ENCODE measurements around the gene PLA2G4F.

Gene PLA2G4F

DNA sequence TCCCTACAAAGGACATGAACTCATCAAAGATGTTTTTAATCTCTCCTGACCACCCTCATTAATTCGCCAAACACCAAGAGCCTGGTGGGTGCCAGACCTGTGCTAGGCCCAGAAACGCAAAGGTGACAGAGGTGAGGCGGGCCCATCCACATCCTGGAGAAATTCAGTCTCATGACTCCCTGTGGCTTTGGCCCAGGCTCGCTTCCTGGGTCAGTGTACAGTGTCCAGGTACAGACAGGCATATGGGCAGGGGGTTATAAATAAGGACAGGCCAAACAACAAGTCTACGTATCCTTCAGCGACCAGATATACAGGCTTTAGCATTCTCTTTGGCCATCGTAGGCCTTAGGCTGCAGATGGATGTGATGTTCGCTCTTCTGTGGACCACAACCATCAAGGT, 945 bp upstream of the PLA2G4F start:
- Histone ChIP-seq H3K36me3 (replicated peaks in 1 of 2; ENCODE audit: control insufficient read depth in 2 of 2, insufficient read depth in 2 of 2, low read length in 2 of 2) (peaks cover 23 to 42% of the 10 kb centered on the region in 2 donors), H3K27ac (replicated peaks; ENCODE audit: low read length) (no peak overlapping the region), H3K4me3 (ENCODE audit: low read length in 2 of 2) (no peak overlapping the region), H3K79me1 (ENCODE audit: low read depth, low read length) (no peaks in the 10 kb centered on the region), H3K4me1 (ENCODE audit: control insufficient read depth in 2 of 2, insufficient read depth in 1 of 2, low read depth in 1 of 2, low read length in 2 of 2) (no peaks in the 10 kb centered on the region), H3K4ac (ENCODE audit: low read length) (no peak overlapping the region), H3K4me2 (ENCODE audit: insufficient read depth, low read length, poor library complexity, severe bottlenecking) (no peak overlapping the region), H2AFZ (ENCODE audit: low read length) (no peak overlapping the region), H3K23ac (ENCODE audit: low read depth, low read length, poor library complexity) (no peak overlapping the region), H2BK5ac (ENCODE audit: low read length) (no peak overlapping the region), H3K9ac (ENCODE audit: low read depth, low read length, poor library complexity) (no peak overlapping the region), H3K27me3 (ENCODE audit: control insufficient read depth in 3 of 3, insufficient read depth in 3 of 3, low read depth in 1 of 3, low read length in 3 of 3) (no peaks in the 10 kb centered on the region), H2BK15ac (ENCODE audit: low read length) (no peak overlapping the region), H4K8ac (ENCODE audit: low read depth, low read length) (no peak overlapping the region), H2BK12ac (ENCODE audit: low read length) (no peak overlapping the region), H3K14ac (ENCODE audit: low read length) (no peak overlapping the region), H2BK120ac (ENCODE audit: low read depth, low read length) (no peak overlapping the region), H4K91ac (ENCODE audit: low read depth, low read length, poor library complexity) (no peak overlapping the region), H2AK5ac (ENCODE audit: low read depth, low read length) (no peak overlapping the region), H3K9me3 (replicated peaks in 1 of 2; ENCODE audit: control insufficient read depth in 2 of 2, insufficient read depth in 1 of 2, low read depth in 1 of 2, low read length in 2 of 2) (no peaks in the 10 kb centered on the region), H3K18ac (ENCODE audit: low read length) (no peak overlapping the region)
- DNase-seq (ENCODE audit: low spot score), result no peak
- WGBS, 2 donors (ENCODE audit: extremely low coverage in 2 of 2, insufficient read length in 2 of 2, insufficient replicate concordance in 1 of 2), result no CpG with 5 or more reads among the region's 8 CpGs

DNA sequence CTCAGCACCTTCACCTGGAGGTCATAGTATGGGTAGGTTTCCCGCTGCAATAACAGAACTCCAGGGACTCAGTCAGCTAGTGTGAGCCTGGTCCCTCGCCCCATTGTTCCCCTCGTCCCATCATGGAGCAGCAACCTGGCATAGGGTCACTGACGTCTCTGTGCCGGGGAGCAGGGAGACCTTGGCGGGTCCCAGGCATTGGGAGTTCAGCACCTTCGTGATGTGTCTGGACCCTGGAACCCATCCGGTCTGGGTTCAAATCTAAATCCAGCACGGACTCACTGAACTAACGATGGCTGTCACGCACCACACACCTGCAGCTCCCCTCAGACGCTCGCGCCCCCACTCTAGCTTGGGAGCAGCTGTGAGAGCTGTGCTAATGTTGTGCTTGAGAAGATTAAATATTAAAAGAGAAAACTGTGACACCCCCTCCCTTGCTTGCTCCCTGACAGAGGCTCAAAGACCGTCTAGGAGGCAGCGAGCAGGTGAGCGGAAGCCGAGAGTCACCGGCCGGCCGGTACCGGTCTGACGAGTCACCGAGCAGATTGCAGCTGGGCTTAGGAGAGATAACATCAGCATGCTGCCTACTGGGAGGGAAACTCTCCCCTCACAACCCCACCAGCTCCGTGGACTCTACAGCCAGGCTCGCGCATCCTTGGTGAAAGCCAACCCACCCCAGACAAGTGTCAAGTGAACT, 742 bp downstream of the PLA2G4F start:
- no peaks in the 10 kb centered on the region for H3K4me1 ChIP-seq (ENCODE audit: control insufficient read depth in 2 of 2, insufficient read depth in 1 of 2, low read depth in 1 of 2, low read length in 2 of 2)

DNA sequence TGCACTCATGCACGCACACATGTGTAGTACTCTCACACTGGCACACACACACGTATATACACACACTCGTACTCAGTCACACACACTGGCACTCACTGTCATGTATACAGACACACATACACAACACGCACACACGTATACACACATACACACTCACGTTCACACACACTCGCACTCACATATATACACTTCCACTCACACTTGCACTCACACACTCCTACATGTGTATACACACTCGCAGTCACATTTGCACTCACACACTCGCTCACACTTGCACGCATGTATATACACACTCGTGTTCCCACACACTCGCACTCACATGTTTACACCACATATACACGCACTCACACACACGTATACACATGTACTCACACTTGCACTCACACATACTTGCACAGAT, 1.5 kb downstream of the PLA2G4F start:
- Histone ChIP-seq H3K9me3 (replicated peaks in 1 of 2; ENCODE audit: control insufficient read depth in 2 of 2, insufficient read depth in 1 of 2, low read depth in 1 of 2, low read length in 2 of 2) (no peaks in the 10 kb centered on the region), H2AK5ac (ENCODE audit: low read depth, low read length) (no peak overlapping the region), H2BK12ac (ENCODE audit: low read length) (peak overlapping the region; percentile 17), H3K14ac (ENCODE audit: low read length) (no peak overlapping the region), H2BK5ac (ENCODE audit: low read length) (no peak overlapping the region), H3K18ac (ENCODE audit: low read length) (no peak overlapping the region), H3K4me2 (ENCODE audit: insufficient read depth, low read length, poor library complexity, severe bottlenecking) (no peak overlapping the region), H3K4me3 (ENCODE audit: low read length in 2 of 2) (peak overlapping the region in 1 of 2 donors; percentile 31), H3K27me3 (ENCODE audit: control insufficient read depth in 3 of 3, insufficient read depth in 3 of 3, low read depth in 1 of 3, low read length in 3 of 3) (no peaks in the 10 kb centered on the region), H4K8ac (ENCODE audit: low read depth, low read length) (no peak overlapping the region), H3K9ac (ENCODE audit: low read depth, low read length, poor library complexity) (no peak overlapping the region), H3K4me1 (ENCODE audit: control insufficient read depth in 2 of 2, insufficient read depth in 1 of 2, low read depth in 1 of 2, low read length in 2 of 2) (no peaks in the 10 kb centered on the region), H4K91ac (ENCODE audit: low read depth, low read length, poor library complexity) (no peak overlapping the region), H2BK120ac (ENCODE audit: low read depth, low read length) (no peak overlapping the region), H3K4ac (ENCODE audit: low read length) (no peak overlapping the region), H3K79me1 (ENCODE audit: low read depth, low read length) (no peaks in the 10 kb centered on the region), H2BK15ac (ENCODE audit: low read length) (no peak overlapping the region), H2AFZ (ENCODE audit: low read length) (no peak overlapping the region), H3K27ac (replicated peaks; ENCODE audit: low read length) (no peak overlapping the region), H3K23ac (ENCODE audit: low read depth, low read length, poor library complexity) (peak overlapping the region; percentile 13), H3K36me3 (replicated peaks in 1 of 2; ENCODE audit: control insufficient read depth in 2 of 2, insufficient read depth in 2 of 2, low read length in 2 of 2) (peaks cover 9 to 18% of the 10 kb centered on the region in 2 donors)
- WGBS, 2 donors (ENCODE audit: extremely low coverage in 2 of 2, insufficient read length in 2 of 2, insufficient replicate concordance in 1 of 2), result 100% methylated on average over 4 of the region's 14 CpGs
- no peak for DNase-seq (ENCODE audit: low spot score)

More for the DNA sequence above, 742 bp downstream of the PLA2G4F start:
- no CpG with 5 or more reads among the region's 27 CpGs for WGBS, 2 donors (ENCODE audit: extremely low coverage in 2 of 2, insufficient read length in 2 of 2, insufficient replicate concordance in 1 of 2)
- Histone ChIP-seq H3K18ac (ENCODE audit: low read length) (no peak overlapping the region), H3K4me3 (ENCODE audit: low read length in 2 of 2) (no peak overlapping the region), H3K36me3 (replicated peaks in 1 of 2; ENCODE audit: control insufficient read depth in 2 of 2, insufficient read depth in 2 of 2, low read length in 2 of 2) (peaks cover 12 to 25% of the 10 kb centered on the region in 2 donors), H3K9ac (ENCODE audit: low read depth, low read length, poor library complexity) (no peak overlapping the region), H4K91ac (ENCODE audit: low read depth, low read length, poor library complexity) (no peak overlapping the region), H3K27me3 (ENCODE audit: control insufficient read depth in 3 of 3, insufficient read depth in 3 of 3, low read depth in 1 of 3, low read length in 3 of 3) (no peaks in the 10 kb centered on the region), H2BK120ac (ENCODE audit: low read depth, low read length) (no peak overlapping the region), H3K9me3 (replicated peaks in 1 of 2; ENCODE audit: control insufficient read depth in 2 of 2, insufficient read depth in 1 of 2, low read depth in 1 of 2, low read length in 2 of 2) (no peaks in the 10 kb centered on the region), H3K27ac (replicated peaks; ENCODE audit: low read length) (no peak overlapping the region), H2AK5ac (ENCODE audit: low read depth, low read length) (no peak overlapping the region), H3K4me2 (ENCODE audit: insufficient read depth, low read length, poor library complexity, severe bottlenecking) (no peak overlapping the region), H3K4ac (ENCODE audit: low read length) (no peak overlapping the region), H2BK15ac (ENCODE audit: low read length) (no peak overlapping the region), H3K14ac (ENCODE audit: low read length) (no peak overlapping the region), H2BK12ac (ENCODE audit: low read length) (no peak overlapping the region), H2BK5ac (ENCODE audit: low read length) (no peak overlapping the region), H2AFZ (ENCODE audit: low read length) (no peak overlapping the region), H4K8ac (ENCODE audit: low read depth, low read length) (no peak overlapping the region), H3K23ac (ENCODE audit: low read depth, low read length, poor library complexity) (no peak overlapping the region), H3K79me1 (ENCODE audit: low read depth, low read length) (no peaks in the 10 kb centered on the region)
- DNase-seq (ENCODE audit: low spot score), result no peak

DNA sequence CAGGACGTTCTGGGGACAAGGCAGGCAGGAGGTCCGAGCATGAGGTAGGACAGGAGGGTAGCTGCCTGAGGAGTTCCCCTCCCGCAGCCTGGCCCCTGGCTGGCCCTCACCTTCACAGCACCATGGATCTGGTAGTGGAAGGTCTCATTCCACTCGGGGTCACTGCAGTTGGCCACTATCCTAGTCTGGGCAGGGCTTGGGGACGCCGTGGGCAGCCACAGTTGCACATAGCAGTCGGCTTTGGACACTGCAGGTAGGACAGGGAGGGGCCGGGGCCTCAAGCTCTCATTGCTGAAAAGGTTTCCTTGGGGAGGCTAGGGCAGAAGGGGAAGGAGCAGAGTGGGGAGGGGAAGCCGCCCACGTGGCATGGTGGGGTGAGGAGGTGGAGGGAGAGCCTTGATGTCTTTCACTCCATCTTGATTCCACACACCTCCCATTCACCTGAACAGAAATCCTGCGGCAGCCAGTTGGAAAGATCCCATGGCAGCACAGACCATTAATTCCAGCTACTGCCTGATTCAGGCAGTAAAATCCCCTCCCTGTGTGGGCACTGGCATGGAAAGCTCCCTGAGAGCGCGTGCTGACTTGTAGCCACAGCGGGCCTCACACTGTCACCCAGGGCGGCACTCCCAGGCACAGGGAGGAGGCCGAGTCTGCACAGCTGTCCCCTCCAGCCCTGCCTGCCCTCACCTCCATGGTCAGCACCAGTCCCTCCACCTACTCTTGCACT, 2.1 kb downstream of the PLA2G4F start:
- no peaks in the 10 kb centered on the region for H3K9me3 ChIP-seq (replicated peaks in 1 of 2; ENCODE audit: control insufficient read depth in 2 of 2, insufficient read depth in 1 of 2, low read depth in 1 of 2, low read length in 2 of 2)

More for the DNA sequence above, 2.1 kb downstream of the PLA2G4F start:
- H3K4me3 ChIP-seq (ENCODE audit: low read length in 2 of 2), result peak overlapping the region in 1 of 2 donors; percentile 33
- H2AK5ac ChIP-seq (ENCODE audit: low read depth, low read length), result peak overlapping the region; percentile 35
- H2BK12ac ChIP-seq (ENCODE audit: low read length), result peak overlapping the region; percentile 17
- H3K79me1 ChIP-seq (ENCODE audit: low read depth, low read length), result no peaks in the 10 kb centered on the region
- H3K4ac ChIP-seq (ENCODE audit: low read length), result no peak overlapping the region
- peak overlapping the region; percentile 7 for H3K18ac ChIP-seq (ENCODE audit: low read length)
- no peak overlapping the region for H3K27ac ChIP-seq (replicated peaks; ENCODE audit: low read length)
- no peak overlapping the region for H4K8ac ChIP-seq (ENCODE audit: low read depth, low read length)
- no peak overlapping the region for H2BK5ac ChIP-seq (ENCODE audit: low read length)
- no peak overlapping the region for H3K14ac ChIP-seq (ENCODE audit: low read length)
- WGBS, 2 donors (ENCODE audit: extremely low coverage in 2 of 2, insufficient read length in 2 of 2, insufficient replicate concordance in 1 of 2), result no CpG with 5 or more reads among the region's 16 CpGs
- H3K27me3 ChIP-seq (ENCODE audit: control insufficient read depth in 3 of 3, insufficient read depth in 3 of 3, low read depth in 1 of 3, low read length in 3 of 3), result no peaks in the 10 kb centered on the region
- peak overlapping the region; percentile 13 for H3K23ac ChIP-seq (ENCODE audit: low read depth, low read length, poor library complexity)
- H2BK15ac ChIP-seq (ENCODE audit: low read length), result no peak overlapping the region
- H3K4me1 ChIP-seq (ENCODE audit: control insufficient read depth in 2 of 2, insufficient read depth in 1 of 2, low read depth in 1 of 2, low read length in 2 of 2), result no peaks in the 10 kb centered on the region
- no peak for DNase-seq (ENCODE audit: low spot score)
- H2BK120ac ChIP-seq (ENCODE audit: low read depth, low read length), result no peak overlapping the region
- H4K91ac ChIP-seq (ENCODE audit: low read depth, low read length, poor library complexity), result no peak overlapping the region
- H3K36me3 ChIP-seq (replicated peaks in 1 of 2; ENCODE audit: control insufficient read depth in 2 of 2, insufficient read depth in 2 of 2, low read length in 2 of 2), result peaks cover 4 to 12% of the 10 kb centered on the region in 2 donors
- H3K9ac ChIP-seq (ENCODE audit: low read depth, low read length, poor library complexity), result peak overlapping the region; percentile 38
- no peak overlapping the region for H2AFZ ChIP-seq (ENCODE audit: low read length)
- H3K4me2 ChIP-seq (ENCODE audit: insufficient read depth, low read length, poor library complexity, severe bottlenecking), result no peak overlapping the region

Data from neuronal stem cell (in vitro differentiated cells).